MG63 (cell line): ENCODE measurements around the gene SULT1A2. TPM values are rescaled to one million over a fixed set of nuclear protein-coding genes. Genes with fewer than 3 reads are reported as not detected.
"Not testable (repeated sequence)": the region's sequence is repeated elsewhere in the genome, so short reads cannot be mapped to it uniquely, and the experiment has no call there.

ENCODE experiments used
- DNase-seq: peaks from one replicate; pipeline ENCODE4 v3.0.0-alpha.2; 2020
- H3K27me3 ChIP-seq: fragments of 250-450 bp; sonication (Bioruptor Pico); 2 replicates; pipeline ENCODE4 v1.5.1; 2020; ENCODE audit warnings: mild to moderate bottlenecking, moderate library complexity
- H3K36me3 ChIP-seq: fragments of 250-450 bp; sonication (Bioruptor Pico); 2 replicates; pipeline ENCODE4 v1.5.1; 2020; ENCODE audit warnings: mild to moderate bottlenecking, moderate library complexity
- H3K4me3 ChIP-seq: fragments of 250-450 bp; sonication (Bioruptor Pico); 2 replicates; pipeline ENCODE4 v1.5.1; 2020; ENCODE audit warnings: mild to moderate bottlenecking, moderate library complexity
- H3K9me3 ChIP-seq: fragments of 250-450 bp; sonication (Bioruptor Pico); 2 replicates; pipeline ENCODE4 v1.5.1; 2020; ENCODE audit warnings: mild to moderate bottlenecking, moderate library complexity
- total RNA-seq: library from RNA; depleted of rRNA; stranded (reverse); fragments of >200 nt; shearing (Covaris generic); gene quantifications from 2 replicates; pipeline ENCODE4 v1.2.3, GENCODE V29; 2014; ENCODE audit warnings: low replicate concordance; rRNA removed

Gene SULT1A2
- total RNA-seq, result not detected in 2 replicates

- Histone ChIP-seq H3K4me3 (no peak within 1 kb of the TSS), H3K27me3 (no peaks in the 10 kb centered on the region), H3K36me3 (no peaks in the 10 kb centered on the region), H3K9me3 (no peaks in the 10 kb centered on the region)
- DNase-seq, result no peak
These were observed at the start of gene SULT1A2 for GRCh38 chr16:28596840-28597691. Gene SULT1A2, minus strand, starts transcription at chr16:28597050. Its CDS starts 1,120 bp downstream, at chr16:28595930.

- not testable (repeated sequence) for H3K36me3 ChIP-seq, H3K27me3 ChIP-seq, H3K4me3 ChIP-seq, H3K9me3 ChIP-seq, DNase-seq
These were observed 43.1 kb upstream of the SULT1A2 start for GRCh38 chr16:28639959-28640358.

GRCh38 chr16:28638359-28638758 lies 41.5 kb upstream of the SULT1A2 start:
- H3K27me3 ChIP-seq, DNase-seq, H3K36me3 ChIP-seq, H3K9me3 ChIP-seq, H3K4me3 ChIP-seq: not testable (repeated sequence)

DNA sequence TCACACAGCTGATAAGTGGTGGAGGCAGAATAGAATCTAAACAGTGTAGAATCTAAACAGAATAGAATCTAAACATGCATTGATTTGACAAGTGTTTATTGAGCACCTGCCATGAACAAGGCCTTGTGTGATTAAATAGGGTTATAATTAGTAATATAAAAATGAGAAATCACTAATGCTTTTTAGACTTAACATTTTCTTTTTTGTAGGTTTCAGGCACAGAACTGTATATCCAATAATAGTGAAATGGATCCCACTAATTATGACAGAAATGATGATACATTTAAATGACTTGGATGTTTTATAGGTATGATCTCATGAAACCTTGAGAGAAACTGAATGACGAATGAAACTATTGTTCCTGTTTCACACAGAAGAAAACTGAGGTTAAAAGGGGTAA lies 40.9 kb upstream of the SULT1A2 start, which contains the start of gene NPIPB8:
Gene NPIPB8 (plus strand): TSS at position 301 of the 400 bp plus-strand sequence. CDS start 296 bp downstream, outside the sequence.
- not testable (repeated sequence) for H3K9me3 ChIP-seq, H3K36me3 ChIP-seq, H3K27me3 ChIP-seq

GRCh38 chr16:28636093-28636823 lies 39.4 kb upstream of the SULT1A2 start:
- DNase-seq, result peak; percentile 38
- not testable (repeated sequence) for H3K36me3 ChIP-seq, H3K27me3 ChIP-seq, H3K9me3 ChIP-seq, H3K4me3 ChIP-seq

More for the DNA sequence above, 40.9 kb upstream of the SULT1A2 start, which contains the start of gene NPIPB8:
- DNase-seq, H3K4me3 ChIP-seq: not testable (repeated sequence)

DNA sequence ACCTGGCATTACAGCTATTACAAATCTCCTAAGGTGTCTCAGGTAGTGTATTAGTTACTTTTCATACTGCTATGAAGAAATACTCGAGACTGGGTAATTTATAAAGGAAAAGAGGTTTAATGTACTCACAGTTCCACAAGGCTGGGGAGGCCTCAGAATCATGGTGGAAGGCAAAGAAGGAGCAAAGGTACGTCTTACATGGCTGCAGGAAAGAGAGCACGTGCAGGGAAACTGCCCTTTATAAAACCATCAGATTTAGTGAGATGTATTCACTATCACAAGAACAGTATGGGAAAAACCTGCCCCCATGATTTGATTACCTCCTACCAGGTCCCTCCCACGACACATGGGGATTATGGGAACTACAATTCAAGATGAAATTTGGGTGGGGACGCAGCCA lies 34.1 kb upstream of the SULT1A2 start:
- DNase-seq, H3K4me3 ChIP-seq, H3K27me3 ChIP-seq, H3K9me3 ChIP-seq, H3K36me3 ChIP-seq: not testable (repeated sequence)

GRCh38 chr16:28623172-28623711 lies 26.4 kb upstream of the SULT1A2 start:
- Histone ChIP-seq H3K9me3 (no peaks in the 10 kb centered on the region), H3K4me3 (no peak overlapping the region), H3K36me3 (no peaks in the 10 kb centered on the region), H3K27me3 (no peaks in the 10 kb centered on the region)
- DNase-seq, result no peak

DNA sequence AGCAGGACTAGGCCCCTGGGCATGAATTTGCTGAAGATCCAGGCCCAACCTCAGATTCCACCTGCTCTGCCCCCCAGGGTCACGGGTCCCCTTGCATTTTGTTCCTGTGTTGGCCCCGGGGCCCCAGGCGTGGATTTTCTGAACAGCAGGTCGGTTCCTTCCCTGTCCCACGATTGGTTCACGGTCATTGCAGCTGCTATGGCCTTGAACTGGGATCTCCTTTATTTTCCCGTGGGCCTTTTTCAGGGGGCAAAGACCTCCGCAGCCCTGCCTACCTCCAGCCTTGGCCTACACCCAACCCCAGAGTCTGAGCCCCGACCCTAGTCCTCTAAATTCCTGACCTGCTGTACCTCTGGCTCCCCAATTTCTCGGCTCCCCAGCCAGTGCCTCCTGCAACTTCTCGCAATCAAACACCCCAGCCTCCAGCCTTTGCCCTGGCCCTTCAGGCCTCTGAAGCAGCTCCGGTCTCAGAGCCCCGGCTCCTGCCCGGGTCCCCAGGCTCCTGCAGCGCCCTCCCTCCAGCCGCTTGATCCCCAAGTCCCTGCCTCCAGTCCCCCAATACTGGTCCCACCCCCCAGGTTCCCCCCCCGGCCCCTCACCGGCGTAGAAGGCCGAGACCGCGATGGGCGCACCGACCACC lies 25.8 kb upstream of the SULT1A2 start:
- not testable (repeated sequence) for H3K27me3 ChIP-seq, H3K36me3 ChIP-seq, H3K9me3 ChIP-seq, H3K4me3 ChIP-seq, DNase-seq

DNA sequence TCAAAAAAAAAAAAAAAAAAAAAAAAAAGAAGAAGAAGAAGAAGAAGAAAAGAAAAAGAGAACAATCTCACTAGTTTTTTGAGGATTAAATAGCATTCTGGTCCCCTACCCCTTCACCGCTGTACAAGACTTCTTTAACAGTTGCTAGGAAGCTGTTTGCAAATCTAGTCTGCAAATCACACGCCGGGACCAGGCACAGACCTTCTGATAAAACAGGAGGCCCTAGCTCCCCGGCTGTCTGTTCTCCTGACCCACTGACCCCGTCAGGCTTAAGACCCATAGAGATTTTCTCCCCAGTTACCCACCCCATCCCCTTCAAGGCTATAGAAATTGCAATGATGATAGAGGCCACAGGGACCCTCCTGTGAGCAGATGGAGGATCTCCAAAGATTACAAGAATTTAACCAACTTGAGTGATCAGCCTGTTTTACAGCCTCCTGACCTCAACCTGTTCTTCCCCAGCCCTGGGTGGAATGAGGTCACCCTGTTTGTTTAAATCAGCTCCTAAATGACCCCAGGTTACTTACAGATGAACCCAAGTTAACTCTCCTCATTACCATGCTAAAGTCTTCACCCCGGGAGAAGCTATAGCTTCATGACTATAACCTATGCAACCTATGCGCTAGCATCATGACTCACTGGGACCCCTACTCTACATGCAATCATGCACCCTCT lies 24.8 kb upstream of the SULT1A2 start:
- Histone ChIP-seq H3K9me3 (no peaks in the 10 kb centered on the region), H3K4me3 (no peak overlapping the region), H3K36me3 (no peaks in the 10 kb centered on the region), H3K27me3 (no peaks in the 10 kb centered on the region)
- no peak for DNase-seq

DNA sequence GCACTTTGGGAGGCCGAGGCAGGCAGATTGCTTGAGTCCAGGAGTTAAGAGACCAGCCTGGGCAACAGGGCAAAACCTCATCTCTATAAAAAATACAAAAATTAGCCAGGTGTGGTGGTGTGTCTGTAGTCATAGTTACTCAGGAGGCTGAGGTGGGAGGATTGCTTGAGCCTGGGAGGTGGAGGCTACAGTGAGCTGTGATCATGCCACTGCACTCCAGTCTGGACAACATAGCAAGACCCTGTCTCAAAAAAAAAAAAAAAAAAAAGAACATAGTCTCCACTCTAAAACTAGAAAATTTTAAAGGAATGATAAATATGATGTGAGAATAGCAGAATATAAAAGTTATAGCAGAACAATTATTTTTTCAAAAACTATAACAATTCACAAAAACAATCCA lies 23.5 kb upstream of the SULT1A2 start:
- not testable (repeated sequence) for DNase-seq, H3K4me3 ChIP-seq, H3K36me3 ChIP-seq, H3K9me3 ChIP-seq, H3K27me3 ChIP-seq

GRCh38 chr16:28617874-28618273 lies 21.0 kb upstream of the SULT1A2 start:
- H3K4me3 ChIP-seq, result no peak overlapping the region
- no peak for DNase-seq
- no peaks in the 10 kb centered on the region for H3K27me3 ChIP-seq
- no peaks in the 10 kb centered on the region for H3K36me3 ChIP-seq
- H3K9me3 ChIP-seq, result no peaks in the 10 kb centered on the region

DNA sequence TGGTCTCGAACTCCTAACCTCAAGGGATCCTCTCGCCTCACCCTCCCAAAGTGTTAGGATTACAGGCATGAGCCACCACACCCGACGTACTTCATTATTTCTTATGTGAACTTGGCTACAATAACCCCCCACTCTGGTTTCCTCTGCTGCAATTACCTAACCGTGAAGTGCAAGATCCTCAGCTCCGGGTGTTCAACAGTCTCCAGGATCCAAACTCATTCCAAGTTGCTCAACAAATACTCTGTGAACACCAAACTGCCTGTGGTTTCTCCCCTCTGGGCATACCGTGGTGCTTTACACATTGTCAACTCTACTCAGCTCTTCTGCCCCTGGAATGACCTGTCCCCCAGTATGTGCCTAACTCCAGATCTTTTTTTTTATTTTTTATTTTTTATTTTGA lies 19.8 kb upstream of the SULT1A2 start:
- Histone ChIP-seq H3K9me3 (no peaks in the 10 kb centered on the region), H3K27me3 (no peaks in the 10 kb centered on the region), H3K36me3 (no peaks in the 10 kb centered on the region), H3K4me3 (no peak overlapping the region)
- DNase-seq, result no peak

DNA sequence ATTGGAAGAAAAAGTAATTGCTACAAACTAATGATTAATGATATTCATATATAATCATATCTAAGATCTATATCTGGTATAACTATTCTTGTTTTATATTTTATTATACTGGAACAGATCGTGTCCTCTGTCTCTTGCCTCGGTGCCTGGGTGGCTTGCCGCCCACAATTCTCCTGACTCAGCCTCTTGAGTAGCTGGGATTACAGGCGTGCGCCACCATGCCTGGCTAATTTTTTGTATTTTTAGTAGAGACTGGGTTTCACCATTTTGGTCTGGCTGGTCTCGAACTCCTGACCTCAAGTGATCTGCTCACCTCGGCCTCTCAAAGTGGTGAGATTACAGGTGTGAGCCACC lies 19.4 kb upstream of the SULT1A2 start:
- DNase-seq, H3K27me3 ChIP-seq, H3K36me3 ChIP-seq, H3K9me3 ChIP-seq, H3K4me3 ChIP-seq: not testable (repeated sequence)

DNA sequence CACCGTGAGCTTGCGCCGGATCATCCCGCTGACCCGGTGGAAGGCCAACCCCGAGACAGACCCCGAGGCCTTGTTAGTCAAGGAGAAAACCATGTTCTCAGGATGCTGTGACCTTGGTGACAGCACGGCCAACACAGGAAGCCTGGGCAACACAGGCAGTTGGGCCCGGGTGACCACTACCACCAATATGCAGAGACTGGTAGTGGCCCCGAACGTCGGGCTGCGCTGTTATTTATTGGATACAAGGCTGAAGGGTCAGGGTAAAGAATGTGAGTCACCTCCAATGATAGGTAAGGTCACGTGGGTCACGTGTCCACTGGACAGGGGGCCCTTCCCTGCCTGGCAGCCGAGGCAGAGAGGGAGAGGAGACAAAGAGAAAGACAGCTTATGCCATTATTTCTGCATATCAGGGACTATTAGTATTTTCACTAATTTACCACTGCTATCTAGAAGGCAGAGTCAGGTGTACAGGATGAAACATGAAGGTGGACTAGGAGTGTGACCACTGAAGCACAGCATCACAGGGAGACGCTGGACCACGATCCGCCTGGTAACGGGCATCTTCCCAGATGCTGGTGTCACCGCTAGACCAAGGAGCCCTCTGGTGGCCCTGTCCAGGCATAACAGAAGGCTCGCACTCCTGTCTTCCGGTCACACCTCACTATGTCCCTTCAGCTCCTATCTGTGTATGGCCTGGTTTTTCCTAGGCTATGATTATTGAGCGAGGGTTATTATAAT lies 18.8 kb upstream of the SULT1A2 start:
- H3K9me3 ChIP-seq, H3K36me3 ChIP-seq: not testable (repeated sequence)
- peak; percentile 54 for DNase-seq

DNA sequence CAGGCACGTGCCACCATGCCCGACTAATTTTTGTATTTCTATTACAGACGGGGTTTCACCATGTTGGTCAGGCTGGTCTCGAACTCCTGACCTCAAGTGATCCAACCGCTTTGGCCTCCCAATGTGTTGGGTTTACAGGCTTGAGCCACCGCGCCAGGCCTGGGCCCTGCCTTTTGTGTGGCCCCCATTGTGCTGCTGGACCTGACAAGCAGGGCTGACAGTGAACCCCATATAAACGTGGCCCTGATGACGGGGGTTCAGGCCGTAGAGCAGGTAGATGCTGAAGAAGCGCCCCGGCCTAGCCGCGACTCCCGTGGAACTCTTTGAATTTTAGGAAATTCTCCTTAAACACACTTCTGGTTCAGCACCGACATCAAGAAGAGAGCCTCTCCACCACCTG lies 17.7 kb upstream of the SULT1A2 start:
- H3K9me3 ChIP-seq, H3K4me3 ChIP-seq, H3K27me3 ChIP-seq, H3K36me3 ChIP-seq, DNase-seq: not testable (repeated sequence)

More for the DNA sequence above, 18.8 kb upstream of the SULT1A2 start:
- not testable (repeated sequence) for H3K4me3 ChIP-seq, H3K27me3 ChIP-seq

DNA sequence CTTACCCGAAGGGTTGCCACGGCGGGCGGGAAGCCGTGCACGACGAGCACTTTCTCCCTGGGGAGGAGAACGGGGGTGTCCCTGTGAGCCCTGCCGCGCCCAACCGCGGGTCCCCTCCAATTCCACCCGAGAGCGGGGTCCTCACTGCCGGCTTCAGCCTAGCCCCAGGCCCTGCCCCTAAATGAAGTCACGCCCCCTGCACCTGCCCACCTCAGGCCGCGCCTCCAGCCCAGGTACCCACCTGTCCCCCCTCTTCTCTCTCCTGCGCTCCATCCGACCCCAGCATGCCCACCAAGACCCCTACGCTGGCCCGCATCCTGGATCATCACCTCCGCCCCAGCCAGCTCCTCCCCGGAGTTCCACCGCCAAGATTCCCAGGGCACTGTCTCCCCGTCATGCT lies 17.1 kb upstream of the SULT1A2 start:
- H3K4me3 ChIP-seq, H3K9me3 ChIP-seq, H3K27me3 ChIP-seq, DNase-seq, H3K36me3 ChIP-seq: not testable (repeated sequence)
